NCI-H748 (cell line): ENCODE data around the gene JAKMIP3.
"Not testable (repeated sequence)": the region's sequence is repeated elsewhere in the genome, so short reads cannot be mapped to it uniquely, and the experiment has no call there.

ENCODE experiments used
- DNase-seq: peaks from one replicate; lab custom pipeline; 2025; ENCODE audit not compliant: unreplicated experiment; lab: John Stamatoyannopoulos, UW

Gene JAKMIP3

GRCh38 chr10:132064082-132064755 is 1.5 kb upstream of the JAKMIP3 start:
- DNase-seq, result no peak

GRCh38 chr10:132064771-132065437 is 842 bp upstream of the JAKMIP3 start:
- DNase-seq, result no peak

GRCh38 chr10:132066186-132066585 is 440 bp downstream of the JAKMIP3 start:
- no peak for DNase-seq

GRCh38 chr10:132066812-132067211 is 1.1 kb downstream of the JAKMIP3 start:
- DNase-seq, result no peak

- no peak for DNase-seq
Observed at GRCh38 chr10:132068431-132069121, 2.8 kb downstream of the JAKMIP3 start.

- no peak for DNase-seq
Observed at GRCh38 chr10:132069122-132069848, 3.5 kb downstream of the JAKMIP3 start.

- no peak for DNase-seq
Observed at GRCh38 chr10:132069849-132070182, 4.1 kb downstream of the JAKMIP3 start.

GRCh38 chr10:132070724-132071123 is 5.0 kb downstream of the JAKMIP3 start:
- DNase-seq, result no peak

GRCh38 chr10:132071667-132072066 is 5.9 kb downstream of the JAKMIP3 start:
- DNase-seq, result no peak

GRCh38 chr10:132075909-132076577 is 10.3 kb downstream of the JAKMIP3 start:
- no peak for DNase-seq

GRCh38 chr10:132076578-132077081 is 10.9 kb downstream of the JAKMIP3 start:
- DNase-seq, result no peak

- DNase-seq, result no peak
Observed at GRCh38 chr10:132077091-132077490, 11.3 kb downstream of the JAKMIP3 start.

GRCh38 chr10:132078746-132079345 is 13.1 kb downstream of the JAKMIP3 start:
- no peak for DNase-seq

GRCh38 chr10:132084384-132084783 is 18.6 kb downstream of the JAKMIP3 start:
- DNase-seq, result not testable (repeated sequence)

- DNase-seq, result not testable (repeated sequence)
Observed at GRCh38 chr10:132093236-132093635, 27.5 kb downstream of the JAKMIP3 start.

GRCh38 chr10:132094581-132095234 is 29.0 kb downstream of the JAKMIP3 start:
- DNase-seq, result peak; percentile 50

- no peak for DNase-seq
Observed at GRCh38 chr10:132095403-132096113, 29.8 kb downstream of the JAKMIP3 start.

- DNase-seq, result no peak
Observed at GRCh38 chr10:132096223-132096622, 30.5 kb downstream of the JAKMIP3 start.

- no peak for DNase-seq
Observed at GRCh38 chr10:132096863-132097478, 31.2 kb downstream of the JAKMIP3 start.
